Caco-2 (cell line): Measurements from ENCODE around the gene ZNF341. TPM values are rescaled to one million over a fixed set of nuclear protein-coding genes. Genes with fewer than 3 reads are reported as not detected.

ENCODE experiments used
- BruUV-seq: library from RNA; stranded (reverse); fragments of 400-500 nt; replicated peaks from 2 replicates; lab custom pipeline; 2021; lab: Mats Ljungman, UMichigan
- CTCF ChIA-PET: fragments of 300-600 bp; sonication (Branson Sonifier 250); formaldehyde crosslinking; loops from one replicate; lab custom pipeline; 2022; ENCODE audit warnings: antibody characterized with exemption; lab: Charles Lee
- POLR2A ChIA-PET: fragments of 300-600 bp; sonication (Branson Sonifier 250); formaldehyde crosslinking; loops from one replicate; lab custom pipeline; 2022; ENCODE audit warnings: antibody characterized with exemption; lab: Charles Lee
- DNase-seq, 2 experiments: peaks; one replicate each; pipeline versions ENCODE4 v3.0.0 to v3.0.0-alpha.2; 2020 to 2022
- H3K27me3 ChIP-seq: replicated peaks from 2 replicates; pipeline ENCODE4 v1.6.0; 2011; ENCODE audit warnings: low read length; ENCODE audit not compliant: control insufficient read depth, insufficient read depth
- H3K36me3 ChIP-seq: 2 replicates; pipeline ENCODE4 v1.5.1; 2011; ENCODE audit warnings: low read length; ENCODE audit not compliant: control insufficient read depth, insufficient read depth
- H3K4me1 ChIP-seq: fragments of 250-450 bp; sonication (Bioruptor Pico); 2 replicates; pipeline ENCODE4 v1.5.1; 2020; ENCODE audit warnings: mild to moderate bottlenecking
- H3K4me3 ChIP-seq: 2 replicates; pipeline ENCODE4 v1.5.1; 2011; ENCODE audit warnings: low read depth, mild to moderate bottlenecking, control low read depth, low read length
- H3K9me3 ChIP-seq: fragments of 250-450 bp; sonication (Bioruptor Pico); 2 replicates; pipeline ENCODE4 v1.5.1; 2020; ENCODE audit warnings: mild to moderate bottlenecking, moderate library complexity
- H3K27ac Mint-ChIP-seq: one replicate; pipeline ENCODE4 v1.8.0; 2022; ENCODE audit warnings: mixed read lengths; ENCODE audit not compliant: unreplicated experiment
- H3K27me3 Mint-ChIP-seq: one replicate; pipeline ENCODE4 v1.8.0; 2022; ENCODE audit warnings: mixed read lengths; ENCODE audit not compliant: insufficient read depth, unreplicated experiment
- H3K36me3 Mint-ChIP-seq: one replicate; pipeline ENCODE4 v1.8.0; 2022; ENCODE audit warnings: mild to moderate bottlenecking, mixed read lengths; ENCODE audit not compliant: insufficient read depth, unreplicated experiment
- H3K4me1 Mint-ChIP-seq: one replicate; pipeline ENCODE4 v1.8.0; 2022; ENCODE audit warnings: low read depth, mixed read lengths; ENCODE audit not compliant: unreplicated experiment
- H3K4me3 Mint-ChIP-seq: one replicate; pipeline ENCODE4 v1.8.0; 2022; ENCODE audit warnings: mild to moderate bottlenecking, moderate library complexity, mixed read lengths; ENCODE audit not compliant: unreplicated experiment
- H3K9me3 Mint-ChIP-seq: one replicate; pipeline ENCODE4 v1.8.0; 2022; ENCODE audit warnings: mixed read lengths; ENCODE audit not compliant: unreplicated experiment
- intact Hi-C: fragments of 100-400 bp; cut with micrococcal nuclease; formaldehyde crosslinking; loops from one replicate; pipeline ENCODE4 v1.10.0; 2022; ENCODE audit not compliant: unreplicated experiment
- total RNA-seq: library from RNA; stranded (reverse); gene quantifications from 2 replicates; pipeline ENCODE4 v1.2.3, GENCODE V29; 2022
- TF ChIP-seq, protein P1 (sequence below), 2 experiments: fragments of 200-600 bp in 1 of 2; IDR thresholded peaks; 1 replicate in 1 of 2; 2 replicates in 1 of 2; pipeline versions ENCODE4 v1.5.1 to v1.8.0; 2011 to 2022; ENCODE audit warnings: antibody characterized with exemption in 1 of 2, control low read depth in 1 of 2, inconsistent platforms in 1 of 2, low read depth in 1 of 2, low read length in 1 of 2, mild to moderate bottlenecking in 1 of 2, moderate library complexity in 1 of 2; ENCODE audit not compliant: insufficient read depth in 1 of 2, severe bottlenecking in 1 of 2, unreplicated experiment in 1 of 2

The ZNF341 gene
- total RNA-seq, 1 experiment from 2014 or later, result 2.9 TPM

DNA sequence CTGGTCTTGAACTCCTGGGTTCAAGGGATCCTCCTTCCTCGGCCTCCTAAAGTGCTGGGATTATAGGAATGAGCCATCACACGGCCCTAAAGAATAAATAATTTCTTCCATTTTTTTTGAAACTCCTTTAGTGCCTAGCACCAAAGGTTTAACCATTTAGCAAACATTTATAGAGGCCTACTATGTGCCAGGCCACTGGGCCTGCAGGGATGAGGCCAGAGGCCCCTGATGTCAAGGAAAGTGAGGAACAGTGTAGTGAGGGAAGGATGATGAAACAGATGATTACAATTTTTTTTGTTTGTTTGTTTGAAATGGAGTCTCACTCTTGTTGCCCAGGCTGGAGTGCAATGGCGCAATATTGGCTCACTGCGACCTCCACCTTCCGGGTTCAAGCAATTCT is 33.8 kb downstream of the ZNF341 start:
- Mint-ChIP-seq H3K9me3 (no peaks in the 10 kb centered on the region), H3K36me3 (no peaks in the 10 kb centered on the region), H3K27ac (no peak overlapping the region), H3K4me1 (no peaks in the 10 kb centered on the region), H3K4me3 (no peak overlapping the region), H3K27me3 (no peaks in the 10 kb centered on the region)
- H3K36me3 ChIP-seq, result no peaks in the 10 kb centered on the region
- POLR2A ChIA-PET, result no interaction called here
- H3K4me3 ChIP-seq, result no peak overlapping the region
- H3K4me1 ChIP-seq, result no peaks in the 10 kb centered on the region
- BruUV-seq, result no TSS peak
- H3K9me3 ChIP-seq, result 0 out of 2 replicates have a peak, but pooled peaks cover 3% of the 10 kb centered on the region
- TF ChIP-seq, protein P1, sequence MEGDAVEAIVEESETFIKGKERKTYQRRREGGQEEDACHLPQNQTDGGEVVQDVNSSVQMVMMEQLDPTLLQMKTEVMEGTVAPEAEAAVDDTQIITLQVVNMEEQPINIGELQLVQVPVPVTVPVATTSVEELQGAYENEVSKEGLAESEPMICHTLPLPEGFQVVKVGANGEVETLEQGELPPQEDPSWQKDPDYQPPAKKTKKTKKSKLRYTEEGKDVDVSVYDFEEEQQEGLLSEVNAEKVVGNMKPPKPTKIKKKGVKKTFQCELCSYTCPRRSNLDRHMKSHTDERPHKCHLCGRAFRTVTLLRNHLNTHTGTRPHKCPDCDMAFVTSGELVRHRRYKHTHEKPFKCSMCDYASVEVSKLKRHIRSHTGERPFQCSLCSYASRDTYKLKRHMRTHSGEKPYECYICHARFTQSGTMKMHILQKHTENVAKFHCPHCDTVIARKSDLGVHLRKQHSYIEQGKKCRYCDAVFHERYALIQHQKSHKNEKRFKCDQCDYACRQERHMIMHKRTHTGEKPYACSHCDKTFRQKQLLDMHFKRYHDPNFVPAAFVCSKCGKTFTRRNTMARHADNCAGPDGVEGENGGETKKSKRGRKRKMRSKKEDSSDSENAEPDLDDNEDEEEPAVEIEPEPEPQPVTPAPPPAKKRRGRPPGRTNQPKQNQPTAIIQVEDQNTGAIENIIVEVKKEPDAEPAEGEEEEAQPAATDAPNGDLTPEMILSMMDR (IDR thresholded peaks at IDR 0.05; ENCODE audit: insufficient read depth in 1 of 2, low read depth in 1 of 2, low read length in 1 of 2, severe bottlenecking in 1 of 2, unreplicated experiment in 1 of 2), result no peak
- intact Hi-C loops, result no loop called here
- no peaks in the 10 kb centered on the region for H3K27me3 ChIP-seq
- no peak for DNase-seq
- CTCF ChIA-PET, result no interaction called here

DNA sequence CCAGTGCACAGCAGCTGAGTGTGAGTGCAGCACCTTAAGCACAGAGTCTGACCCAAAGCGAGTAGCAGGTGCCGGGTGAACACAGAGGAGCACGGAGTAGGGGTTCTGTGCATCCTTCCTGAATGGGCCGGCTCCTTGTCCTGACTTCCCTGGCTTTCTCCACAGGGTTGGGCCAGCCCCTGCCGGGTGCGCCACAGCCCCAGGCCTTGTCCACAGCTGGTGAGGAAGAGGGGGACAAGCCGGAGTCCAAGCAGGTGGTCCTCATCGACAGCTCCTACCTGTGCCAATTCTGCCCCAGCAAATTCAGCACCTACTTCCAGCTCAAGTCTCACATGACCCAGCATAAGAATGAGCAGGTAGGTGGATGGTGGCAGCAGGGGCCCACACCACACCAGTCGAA is 34.9 kb downstream of the ZNF341 start:
- intact Hi-C loops, result no loop called here
- CTCF ChIA-PET, result no interaction called here
- H3K36me3 Mint-ChIP-seq, result no peaks in the 10 kb centered on the region

DNA sequence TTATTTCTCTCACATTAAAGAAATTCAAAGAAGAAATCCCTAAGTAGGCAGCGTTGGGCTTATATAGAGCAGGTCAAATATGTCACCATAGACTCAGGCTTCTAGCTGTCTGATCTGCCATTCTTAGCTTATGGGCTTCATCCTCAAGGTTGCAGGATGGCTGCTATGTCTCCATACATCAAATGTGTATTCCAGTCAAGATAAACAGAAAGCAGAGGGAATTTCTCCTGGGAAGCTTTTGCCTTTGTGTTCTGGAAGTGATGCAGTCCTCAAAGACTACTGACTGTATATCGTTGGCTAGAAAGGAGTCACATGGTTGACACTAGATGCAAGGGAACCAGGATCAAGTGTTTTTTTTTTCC is 36.0 kb downstream of the ZNF341 start:
- Mint-ChIP-seq H3K9me3 (no peaks in the 10 kb centered on the region), H3K4me3 (no peak overlapping the region)

More for the DNA sequence above, 34.9 kb downstream of the ZNF341 start:
- DNase-seq, result no peak
- BruUV-seq, result no TSS peak
- no peak overlapping the region for H3K4me3 Mint-ChIP-seq
- no peak overlapping the region for H3K4me3 ChIP-seq
- H3K4me1 ChIP-seq, result no peaks in the 10 kb centered on the region
- H3K36me3 ChIP-seq, result no peaks in the 10 kb centered on the region
- H3K27ac Mint-ChIP-seq, result no peak overlapping the region
- 0 out of 2 replicates have a peak, but pooled peaks cover 3% of the 10 kb centered on the region for H3K9me3 ChIP-seq
- no peaks in the 10 kb centered on the region for H3K4me1 Mint-ChIP-seq
- TF ChIP-seq, protein P1 (IDR thresholded peaks at IDR 0.05; ENCODE audit: insufficient read depth in 1 of 2, low read depth in 1 of 2, low read length in 1 of 2, severe bottlenecking in 1 of 2, unreplicated experiment in 1 of 2), result no peak
- no peaks in the 10 kb centered on the region for H3K27me3 ChIP-seq
- POLR2A ChIA-PET, result no interaction called here
- H3K27me3 Mint-ChIP-seq, result no peaks in the 10 kb centered on the region
- no peaks in the 10 kb centered on the region for H3K9me3 Mint-ChIP-seq

More for the DNA sequence above, 36.0 kb downstream of the ZNF341 start:
- H3K27me3 Mint-ChIP-seq, result no peaks in the 10 kb centered on the region
- no peaks in the 10 kb centered on the region for H3K4me1 Mint-ChIP-seq
- H3K36me3 Mint-ChIP-seq, result no peaks in the 10 kb centered on the region
- BruUV-seq, result no TSS peak
- no peak for DNase-seq
- Histone ChIP-seq H3K36me3 (no peaks in the 10 kb centered on the region), H3K4me3 (no peak overlapping the region), H3K4me1 (no peaks in the 10 kb centered on the region), H3K9me3 (0 out of 2 replicates have a peak, but pooled peaks cover 3% of the 10 kb centered on the region), H3K27me3 (no peaks in the 10 kb centered on the region)
- CTCF ChIA-PET, result no interaction called here
- POLR2A ChIA-PET, result interaction anchor here (0.6 kb wide), 1 partner anchor 534 kb away, joined by 3 read pairs; no protein-coding TSS in a partner anchor
- intact Hi-C loops, result no loop called here
- no peak overlapping the region for H3K27ac Mint-ChIP-seq
- TF ChIP-seq, protein P1 (IDR thresholded peaks at IDR 0.05; ENCODE audit: insufficient read depth in 1 of 2, low read depth in 1 of 2, low read length in 1 of 2, severe bottlenecking in 1 of 2, unreplicated experiment in 1 of 2), result no peak
